BLaER1 (cell line): ENCODE measurements around the gene REPIN1.

Source experiments
- H3K27ac ChIP-seq: shearing (Covaris generic); formaldehyde crosslinking; 2 replicates; pipeline ENCODE4 v1.8.1; 2022
- H3K27me3 ChIP-seq: shearing (Covaris generic); formaldehyde crosslinking; 2 replicates; pipeline ENCODE4 v1.8.1; 2022
- H3K36me3 ChIP-seq: shearing (Covaris generic); formaldehyde crosslinking; 2 replicates; pipeline ENCODE4 v1.8.1; 2022
- H3K4me1 ChIP-seq: shearing (Covaris generic); formaldehyde crosslinking; 2 replicates; pipeline ENCODE4 v1.8.1; 2022
- H3K4me2 ChIP-seq: shearing (Covaris generic); formaldehyde crosslinking; 2 replicates; pipeline ENCODE4 v1.8.1; 2022
- H3K4me3 ChIP-seq: shearing (Covaris generic); formaldehyde crosslinking; 2 replicates; pipeline ENCODE4 v1.8.1; 2022
- H3K9ac ChIP-seq: shearing (Covaris generic); formaldehyde crosslinking; 2 replicates; pipeline ENCODE4 v1.8.1; 2022
- H3K9me3 ChIP-seq: shearing (Covaris generic); formaldehyde crosslinking; 2 replicates; pipeline ENCODE4 v1.8.1; 2022
- H4K20me1 ChIP-seq: shearing (Covaris generic); formaldehyde crosslinking; 2 replicates; pipeline ENCODE4 v1.8.1; 2022
- Cebpa-rat ChIP-seq: shearing (Covaris generic); IDR thresholded peaks from 2 replicates; pipeline ENCODE4 v1.8.1; 2022

REPIN1 gene

DNA sequence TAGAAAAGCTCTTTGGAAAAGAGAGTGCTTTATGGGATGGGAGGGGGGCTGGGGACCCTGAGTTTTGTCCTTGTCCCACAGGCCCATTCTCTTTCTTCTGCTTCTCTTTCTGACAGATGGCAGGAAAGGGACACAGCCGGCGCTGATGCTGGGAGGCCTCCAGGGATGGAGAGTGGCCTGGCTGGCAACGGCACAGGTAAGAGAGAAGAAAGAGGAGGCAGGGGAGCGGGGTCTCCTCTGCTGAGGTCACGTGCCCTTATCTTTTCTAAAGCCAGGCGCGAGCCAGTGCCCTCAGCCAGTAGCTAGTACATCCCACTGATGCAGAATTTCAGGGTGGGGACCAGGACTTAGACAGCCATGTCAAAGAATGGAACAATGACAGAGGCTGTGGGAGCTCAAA is 19.7 kb downstream of the REPIN1 start:
- peaks cover 17% of the 10 kb centered on the region for H3K4me1 ChIP-seq
- H3K4me3 ChIP-seq = no peak overlapping the region
- no peak overlapping the region; the same call in 1 of the 2 replicates for H3K9ac ChIP-seq
- H3K27ac ChIP-seq = no peak overlapping the region
- peaks cover 52% of the 10 kb centered on the region for H3K36me3 ChIP-seq
- no peaks in the 10 kb centered on the region for H3K27me3 ChIP-seq
- peaks cover 21% of the 10 kb centered on the region for H4K20me1 ChIP-seq
- H3K4me2 ChIP-seq = no peak overlapping the region
- TF ChIP-seq Cebpa-rat = no peak
- no peaks in the 10 kb centered on the region for H3K9me3 ChIP-seq

- Histone ChIP-seq H3K9ac (no peak overlapping the region; the same call in 1 of the 2 replicates), H3K4me1 (peaks cover 11% of the 10 kb centered on the region), H3K27me3 (no peaks in the 10 kb centered on the region), H3K4me2 (no peak overlapping the region), H3K9me3 (no peaks in the 10 kb centered on the region), H4K20me1 (peaks cover 15% of the 10 kb centered on the region), H3K4me3 (no peak overlapping the region), H3K27ac (no peak overlapping the region), H3K36me3 (peaks cover 50% of the 10 kb centered on the region)
- TF ChIP-seq Cebpa-rat = no peak
These were observed 20.3 kb downstream of the REPIN1 start for GRCh38 chr7:150388709-150389531.

- Histone ChIP-seq H3K4me2 (no peak overlapping the region), H3K9ac (no peak overlapping the region), H3K27ac (no peak overlapping the region), H3K4me3 (no peak overlapping the region), H3K9me3 (no peaks in the 10 kb centered on the region), H3K36me3 (peaks cover 50% of the 10 kb centered on the region), H3K4me1 (peaks cover 6% of the 10 kb centered on the region), H4K20me1 (peaks cover 10% of the 10 kb centered on the region), H3K27me3 (no peaks in the 10 kb centered on the region)
- TF ChIP-seq Cebpa-rat = no peak
These were observed 20.9 kb downstream of the REPIN1 start for GRCh38 chr7:150389532-150389816.

DNA sequence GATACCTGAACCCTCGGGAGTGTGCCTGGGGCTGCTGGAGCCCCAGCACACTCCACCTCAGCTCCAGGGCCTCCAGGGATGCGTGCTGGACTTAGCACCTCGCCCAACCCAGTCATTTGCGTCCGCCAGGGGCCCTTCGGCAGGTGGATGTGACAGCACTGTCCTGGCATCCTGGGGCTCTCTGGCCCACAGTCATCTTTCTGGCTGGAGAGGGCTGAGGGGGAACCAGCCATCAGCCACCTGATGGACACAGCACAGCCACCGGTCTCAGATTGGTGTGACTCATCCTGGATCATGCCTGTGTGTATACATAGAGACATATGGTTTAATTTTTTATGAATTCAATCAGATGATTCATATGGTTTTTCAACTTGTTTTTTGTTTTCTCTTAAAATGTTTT is 21.6 kb downstream of the REPIN1 start:
- no peak overlapping the region for H3K9ac ChIP-seq

DNA sequence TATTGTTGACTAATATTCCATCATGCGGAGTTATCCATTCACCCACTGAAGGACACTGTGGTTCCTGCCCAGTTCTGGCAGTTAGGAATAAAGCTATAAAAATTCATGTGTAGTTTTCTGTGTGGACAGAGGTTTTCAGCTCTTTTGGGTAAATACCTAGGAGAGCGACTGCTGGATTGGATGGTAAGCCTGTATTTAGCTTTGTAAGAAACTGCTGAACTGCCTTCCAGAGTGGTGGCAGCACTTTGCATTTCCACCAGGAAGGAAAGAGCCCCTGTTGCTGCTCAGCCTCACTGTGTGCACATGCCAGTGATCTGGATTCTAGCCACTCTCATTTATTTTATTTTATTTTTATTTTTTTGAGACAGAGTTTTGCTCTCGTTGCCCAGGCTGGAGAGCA is 24.7 kb downstream of the REPIN1 start:
- H3K27ac ChIP-seq = no peak overlapping the region
- no peak overlapping the region for H3K9ac ChIP-seq
- no peak overlapping the region for H3K4me2 ChIP-seq

More for the DNA sequence above, 21.6 kb downstream of the REPIN1 start:
- TF ChIP-seq Cebpa-rat = no peak
- Histone ChIP-seq H3K27me3 (no peaks in the 10 kb centered on the region), H3K4me1 (no peaks in the 10 kb centered on the region), H3K36me3 (peaks cover 45% of the 10 kb centered on the region), H3K9me3 (no peaks in the 10 kb centered on the region), H4K20me1 (peaks cover 2% of the 10 kb centered on the region; the same call in 1 of the 2 replicates), H3K4me2 (no peak overlapping the region), H3K27ac (no peak overlapping the region), H3K4me3 (no peak overlapping the region)

GRCh38 chr7:150396426-150396825 is 27.8 kb downstream of the REPIN1 start:
- no peak overlapping the region for H3K4me3 ChIP-seq
- TF ChIP-seq Cebpa-rat = no peak
- H3K9ac ChIP-seq = no peak overlapping the region
- H3K4me1 ChIP-seq = peaks cover 6% of the 10 kb centered on the region
- no peak overlapping the region for H3K4me2 ChIP-seq
- no peaks in the 10 kb centered on the region for H3K9me3 ChIP-seq
- H3K36me3 ChIP-seq = peaks cover 49% of the 10 kb centered on the region
- H3K27ac ChIP-seq = no peak overlapping the region
- H4K20me1 ChIP-seq = no peaks in the 10 kb centered on the region; the same call in 1 of the 2 replicates
- no peaks in the 10 kb centered on the region for H3K27me3 ChIP-seq

More for the DNA sequence above, 24.7 kb downstream of the REPIN1 start:
- TF ChIP-seq Cebpa-rat = no peak
- Histone ChIP-seq H3K4me1 (no peaks in the 10 kb centered on the region), H4K20me1 (no peaks in the 10 kb centered on the region; the same call in 1 of the 2 replicates), H3K27me3 (no peaks in the 10 kb centered on the region), H3K36me3 (peaks cover 51% of the 10 kb centered on the region), H3K4me3 (no peak overlapping the region), H3K9me3 (no peaks in the 10 kb centered on the region)

GRCh38 chr7:150396851-150397260 is 28.2 kb downstream of the REPIN1 start:
- Histone ChIP-seq H3K27me3 (no peaks in the 10 kb centered on the region), H3K4me2 (no peak overlapping the region), H3K36me3 (peaks cover 49% of the 10 kb centered on the region), H3K4me3 (no peak overlapping the region), H3K9ac (no peak overlapping the region), H3K9me3 (no peaks in the 10 kb centered on the region), H3K4me1 (peaks cover 10% of the 10 kb centered on the region), H4K20me1 (no peaks in the 10 kb centered on the region; the same call in 1 of the 2 replicates), H3K27ac (no peak overlapping the region)
- no peak for TF ChIP-seq Cebpa-rat

DNA sequence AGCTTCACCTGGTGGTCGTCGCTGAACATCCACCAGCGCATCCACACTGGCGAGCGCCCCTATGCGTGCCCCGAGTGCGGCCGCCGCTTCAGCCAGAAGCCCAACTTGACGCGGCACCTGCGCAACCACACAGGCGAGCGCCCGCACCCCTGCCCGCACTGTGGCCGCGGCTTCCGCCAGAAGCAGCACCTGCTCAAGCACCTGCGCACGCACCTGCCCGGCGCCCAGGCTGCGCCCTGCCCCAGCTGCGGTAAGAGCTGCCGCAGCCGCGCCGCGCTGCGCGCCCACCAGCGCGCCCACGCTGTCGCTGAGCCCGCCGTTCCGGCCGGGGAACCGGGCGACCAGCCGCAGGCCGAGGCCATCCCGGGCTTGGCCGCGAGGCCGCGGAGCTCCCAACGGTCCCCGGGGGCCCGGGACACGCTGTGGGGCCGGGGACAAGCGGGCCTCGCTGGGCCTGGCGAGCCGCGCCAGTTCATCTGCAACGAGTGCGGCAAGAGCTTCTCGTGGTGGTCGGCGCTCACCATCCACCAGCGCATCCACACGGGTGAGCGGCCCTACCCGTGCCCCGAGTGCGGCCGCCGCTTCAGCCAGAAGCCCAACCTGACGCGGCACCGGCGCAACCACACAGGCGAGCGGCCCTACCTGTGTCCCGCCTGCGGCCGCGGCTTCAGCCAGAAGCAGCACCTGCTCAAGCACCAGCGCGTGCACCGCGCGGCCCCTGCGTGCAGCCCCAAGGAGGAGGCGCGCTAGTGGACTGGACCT is 28.9 kb downstream of the REPIN1 start:
- Histone ChIP-seq H3K9me3 (no peaks in the 10 kb centered on the region), H3K27me3 (no peaks in the 10 kb centered on the region), H3K9ac (no peak overlapping the region), H4K20me1 (no peaks in the 10 kb centered on the region; the same call in 1 of the 2 replicates), H3K4me3 (no peak overlapping the region), H3K4me2 (no peak overlapping the region), H3K36me3 (peaks cover 49% of the 10 kb centered on the region), H3K27ac (no peak overlapping the region), H3K4me1 (peaks cover 11% of the 10 kb centered on the region)
- no peak for TF ChIP-seq Cebpa-rat

DNA sequence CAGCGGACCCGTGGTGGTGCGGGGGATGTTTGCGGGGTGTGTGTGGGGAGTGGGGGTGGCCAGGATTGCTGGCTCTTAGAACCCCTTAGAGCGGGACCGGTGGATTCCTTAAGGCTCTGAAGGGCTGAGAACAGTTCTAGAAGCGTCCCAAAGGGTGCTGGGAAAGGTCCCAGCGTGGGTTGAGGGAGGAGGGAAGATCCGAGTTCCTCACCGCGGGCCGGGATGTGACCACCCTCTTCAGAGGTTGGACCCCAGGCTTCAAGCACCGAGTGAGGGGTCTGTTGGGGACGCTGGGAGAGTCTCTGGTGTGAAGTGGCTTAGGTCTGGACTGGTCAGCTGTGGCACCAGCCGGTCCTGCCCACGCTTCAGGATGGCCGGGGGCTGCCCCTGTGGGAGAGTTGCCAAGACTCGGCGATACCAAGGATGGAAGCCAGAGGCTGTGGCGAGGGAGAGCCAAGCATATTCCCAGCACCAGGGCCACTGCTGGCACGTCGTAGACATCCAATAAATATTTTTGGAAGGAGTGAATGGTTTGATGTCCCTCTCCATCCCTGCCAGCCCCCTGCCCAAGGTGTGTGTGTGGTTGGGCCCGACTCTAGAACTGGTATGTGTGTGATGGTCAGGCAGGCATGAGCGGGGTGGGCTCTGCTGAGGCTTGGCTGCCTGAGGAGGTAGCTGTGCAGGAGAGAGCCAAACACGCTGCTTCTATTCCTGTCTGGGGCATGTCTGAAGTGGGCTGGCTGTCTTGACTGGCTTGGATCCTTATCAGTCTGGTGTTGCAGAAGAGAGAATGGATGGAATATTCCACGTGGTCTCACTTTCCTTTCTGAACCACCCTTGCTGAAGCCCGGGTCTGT is 29.7 kb downstream of the REPIN1 start:
- H3K36me3 ChIP-seq = peaks cover 49% of the 10 kb centered on the region
- no peaks in the 10 kb centered on the region for H3K9me3 ChIP-seq
- no peaks in the 10 kb centered on the region; the same call in 1 of the 2 replicates for H4K20me1 ChIP-seq
- H3K27ac ChIP-seq = no peak overlapping the region
- H3K27me3 ChIP-seq = no peaks in the 10 kb centered on the region
- H3K4me2 ChIP-seq = no peak overlapping the region
- no peak overlapping the region for H3K4me3 ChIP-seq
- H3K4me1 ChIP-seq = peaks cover 19% of the 10 kb centered on the region
- no peak for TF ChIP-seq Cebpa-rat
- H3K9ac ChIP-seq = no peak overlapping the region
